Uterus (tissue), 4 donors: ENCODE results near the gene GALNT14. TPM values are rescaled to one million over a fixed set of nuclear protein-coding genes. Genes with fewer than 3 reads are reported as not detected.

Experiments used
- DNase-seq, 2 donors: peaks; one replicate each; pipeline ENCODE4 v3.0.0-alpha.2; 2019 to 2020
- H3K27ac ChIP-seq, 2 donors: fragments of 200-600 bp; sonication (generic); 1 replicate in 1 of 2; 2 replicates in 1 of 2; pipeline ENCODE4 v1.5.1; 2016 to 2018
- H3K27me3 ChIP-seq, 2 donors: fragments of 200-600 bp; sonication (generic); one replicate each; pipeline ENCODE4 v1.5.1; 2018 to 2019; ENCODE audit warnings: control low read depth in 1 of 2
- H3K36me3 ChIP-seq, 2 donors: fragments of 200-600 bp; sonication (generic); one replicate each; pipeline ENCODE4 v1.5.1; 2019; ENCODE audit warnings: control low read depth in 1 of 2
- H3K4me1 ChIP-seq, 2 donors: fragments of 200-600 bp; sonication (generic); one replicate each; pipeline ENCODE4 v1.5.1; 2018 to 2019; ENCODE audit warnings: control low read depth in 1 of 2
- H3K4me3 ChIP-seq, 2 donors: fragments of 200-600 bp; sonication (generic); 1 replicate in 1 of 2; 2 replicates in 1 of 2; pipeline ENCODE4 v1.5.1; 2018 to 2019; ENCODE audit warnings: mild to moderate bottlenecking in 1 of 2
- H3K9me3 ChIP-seq, 2 donors: fragments of 200-600 bp; sonication (generic); one replicate each; pipeline ENCODE4 v1.5.1; 2019; ENCODE audit warnings: control low read depth in 1 of 2
- CTCF ChIP-seq, 4 experiments: fragments of 200-600 bp in 2 of 4; fragments of 450-650 bp in 2 of 4; sonication (generic) in 2 of 4; IDR thresholded peaks; one replicate each; pipeline ENCODE4 v1.5.1; 2016 to 2019; ENCODE audit warnings: antibody characterized with exemption in 4 of 4, mild to moderate bottlenecking in 2 of 4, moderate library complexity in 1 of 4
- POLR2A ChIP-seq, 2 donors: fragments of 450-650 bp; IDR thresholded peaks; one replicate each; pipeline ENCODE4 v1.6.1; 2016; ENCODE audit warnings: antibody characterized with exemption in 2 of 2, mild to moderate bottlenecking in 1 of 2, moderate library complexity in 1 of 2
- intact Hi-C: fragments of 100-400 bp; cut with DNase I; formaldehyde crosslinking; loops from one replicate; pipeline ENCODE4 v1.15.1; 2023; ENCODE audit warnings: low total_unique reads
- total RNA-seq, 4 donors: library from RNA; depleted of rRNA in 3 of 4; stranded (reverse); fragments of >200 nt in 3 of 4; gene quantifications; one replicate each; pipeline versions ENCODE4 v1.1.0 to v1.2.4, GENCODE V29; 2014 to 2023
- donor health status: DM: yes; HTN: yes; CAD: no.

The GALNT14 gene
- total RNA-seq, 4 donors from 2014 or later, result 0.58 to 4.0 TPM; not detected in 2

GRCh38 chr2:30968660-30969397, 169.4 kb downstream of the GALNT14 start:
- Histone ChIP-seq H3K36me3 (no peaks in the 10 kb centered on the region), H3K4me1 (no peaks in the 10 kb centered on the region), H3K27me3 (no peaks in the 10 kb centered on the region), H3K9me3 (no peaks in the 10 kb centered on the region), H3K4me3 (no peak overlapping the region), H3K27ac (no peak overlapping the region)
- no peak for TF ChIP-seq CTCF (IDR thresholded peaks at IDR 0.05)
- TF ChIP-seq POLR2A (IDR thresholded peaks at IDR 0.05), result no peak
- no peak for DNase-seq
- intact Hi-C loops, result no loop called here

GRCh38 chr2:30966786-30967185, 171.5 kb downstream of the GALNT14 start:
- no peak overlapping the region for H3K27ac ChIP-seq
- intact Hi-C loops, result no loop called here
- no peak for DNase-seq
- no peaks in the 10 kb centered on the region for H3K9me3 ChIP-seq
- TF ChIP-seq CTCF (IDR thresholded peaks at IDR 0.05), result no peak
- TF ChIP-seq POLR2A (IDR thresholded peaks at IDR 0.05), result no peak
- no peaks in the 10 kb centered on the region for H3K36me3 ChIP-seq
- no peaks in the 10 kb centered on the region for H3K27me3 ChIP-seq
- H3K4me1 ChIP-seq, result no peaks in the 10 kb centered on the region
- no peak overlapping the region for H3K4me3 ChIP-seq

GRCh38 chr2:30965022-30965531, 173.2 kb downstream of the GALNT14 start:
- H3K4me1 ChIP-seq, result no peaks in the 10 kb centered on the region
- TF ChIP-seq POLR2A (IDR thresholded peaks at IDR 0.05) (no peak), CTCF (IDR thresholded peaks at IDR 0.05) (no peak)
- DNase-seq, result no peak
- intact Hi-C loops, result no loop called here
- H3K27ac ChIP-seq, result no peak overlapping the region
- H3K36me3 ChIP-seq, result no peaks in the 10 kb centered on the region
- H3K27me3 ChIP-seq, result no peaks in the 10 kb centered on the region
- no peaks in the 10 kb centered on the region for H3K9me3 ChIP-seq
- no peak overlapping the region for H3K4me3 ChIP-seq

GRCh38 chr2:30964334-30965005, 173.8 kb downstream of the GALNT14 start:
- intact Hi-C loops, result no loop called here
- no peak overlapping the region for H3K27ac ChIP-seq

More at GRCh38 chr2:30964334-30965005, 173.8 kb downstream of the GALNT14 start:
- no peak for DNase-seq
- no peaks in the 10 kb centered on the region for H3K4me1 ChIP-seq
- H3K9me3 ChIP-seq, result no peaks in the 10 kb centered on the region
- no peaks in the 10 kb centered on the region for H3K27me3 ChIP-seq
- TF ChIP-seq POLR2A (IDR thresholded peaks at IDR 0.05) (no peak), CTCF (IDR thresholded peaks at IDR 0.05) (no peak)
- no peak overlapping the region for H3K4me3 ChIP-seq
- no peaks in the 10 kb centered on the region for H3K36me3 ChIP-seq
